Left hindlimb (tissue), 1 donor: ENCODE data around the gene SLC25A11.
"Not testable (repeated sequence)": the region's sequence is repeated elsewhere in the genome, so short reads cannot be mapped to it uniquely, and the experiment has no call there.

Source experiments
- DNase-seq: peaks from one replicate; pipeline ENCODE4 v3.0.0-alpha.2; 2018

SLC25A11 gene

DNA sequence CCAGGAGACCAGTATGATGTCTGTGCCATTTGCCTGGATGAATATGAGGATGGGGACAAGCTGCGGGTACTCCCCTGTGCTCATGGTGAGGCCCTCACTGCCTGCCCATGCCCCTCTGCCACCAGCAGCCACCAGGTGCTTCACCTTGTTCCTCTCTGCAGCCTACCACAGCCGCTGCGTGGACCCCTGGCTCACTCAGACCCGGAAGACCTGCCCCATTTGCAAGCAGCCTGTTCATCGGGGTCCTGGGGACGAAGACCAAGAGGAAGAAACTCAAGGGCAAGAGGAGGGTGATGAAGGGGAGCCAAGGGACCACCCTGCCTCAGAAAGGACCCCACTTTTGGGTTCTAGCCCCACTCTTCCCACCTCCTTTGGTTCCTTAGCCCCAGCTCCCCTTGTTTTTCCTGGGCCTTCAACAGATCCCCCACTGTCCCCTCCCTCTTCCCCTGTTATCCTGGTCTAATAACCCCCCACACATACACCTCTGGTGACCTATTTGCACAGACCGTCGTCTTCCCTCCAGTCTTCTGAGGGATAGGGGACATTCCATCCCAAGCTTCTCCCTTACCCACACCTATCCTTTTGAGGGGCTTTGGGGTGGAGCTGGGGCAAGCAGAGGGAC, 4.8 kb upstream of the SLC25A11 start:
- DNase-seq, result no peak

DNA sequence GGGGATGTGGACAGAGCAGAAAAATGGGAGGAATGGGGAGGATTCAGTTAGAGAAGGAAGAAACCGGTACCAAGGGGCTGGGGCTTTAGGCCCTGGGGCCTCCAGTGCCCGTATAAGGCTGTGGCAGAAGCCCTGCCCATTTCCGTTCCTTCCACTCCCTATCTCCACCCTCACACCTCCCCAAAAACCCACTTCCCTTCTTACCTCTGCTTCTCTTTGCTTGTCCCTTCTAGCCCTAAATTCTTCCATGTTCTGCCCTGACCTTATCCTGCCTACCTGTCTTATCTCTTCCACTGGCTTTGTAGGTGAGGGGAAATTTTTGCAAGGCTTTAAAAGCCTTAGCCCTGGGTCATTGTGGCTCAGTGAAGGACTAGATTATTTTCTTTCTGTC, 4.3 kb upstream of the SLC25A11 start:
- DNase-seq, result no peak

DNA sequence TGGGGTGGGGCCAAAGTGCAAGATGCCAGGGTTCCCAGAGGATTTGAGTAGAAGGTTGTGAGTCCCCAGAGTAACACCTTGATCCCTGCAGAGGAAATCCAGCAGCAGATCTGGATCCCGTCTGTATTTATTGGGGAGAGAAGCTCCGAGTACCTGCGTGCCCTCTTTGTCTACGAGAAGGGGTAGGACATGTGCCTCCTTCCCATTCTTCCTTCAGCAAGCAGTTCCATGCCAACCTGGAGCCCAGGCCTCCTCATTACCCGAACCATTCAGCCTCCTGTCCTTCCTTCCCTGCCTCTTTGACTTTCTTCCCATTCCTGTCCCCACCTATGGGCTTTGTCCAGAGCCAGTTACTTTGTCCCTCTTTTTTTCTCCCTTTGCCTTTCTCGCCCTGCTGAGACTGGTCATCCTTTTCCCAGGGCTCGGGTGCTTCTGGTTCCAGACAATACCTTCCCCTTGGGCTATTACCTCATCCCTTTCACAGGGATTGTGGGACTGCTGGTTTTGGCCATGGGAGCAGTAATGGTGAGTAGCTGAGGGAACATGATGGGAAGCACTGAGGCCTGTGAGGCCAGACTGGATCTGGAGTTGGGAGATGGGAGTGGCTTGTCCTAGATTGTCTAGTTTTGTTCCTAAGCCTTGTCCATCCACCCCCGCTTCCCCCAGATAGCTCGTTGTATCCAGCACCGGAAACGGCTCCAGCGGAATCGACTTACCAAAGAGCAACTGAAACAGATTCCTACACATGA, 3.1 kb upstream of the SLC25A11 start:
- no peak for DNase-seq

DNA sequence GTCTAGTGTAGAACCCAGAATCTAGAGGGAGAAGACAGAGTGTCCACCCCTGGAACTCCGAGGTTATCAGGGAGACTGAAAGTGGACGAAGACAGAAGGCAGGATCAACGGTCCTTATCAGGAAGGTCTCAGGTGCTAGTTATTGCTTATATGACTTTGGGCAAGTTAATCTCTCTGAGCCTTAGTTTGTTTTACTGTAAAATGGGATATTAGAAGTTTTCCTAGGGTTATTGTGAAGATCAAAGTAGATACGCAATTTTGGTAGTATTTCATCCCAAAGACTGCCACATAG, 1.4 kb upstream of the SLC25A11 start:
- no peak for DNase-seq

DNA sequence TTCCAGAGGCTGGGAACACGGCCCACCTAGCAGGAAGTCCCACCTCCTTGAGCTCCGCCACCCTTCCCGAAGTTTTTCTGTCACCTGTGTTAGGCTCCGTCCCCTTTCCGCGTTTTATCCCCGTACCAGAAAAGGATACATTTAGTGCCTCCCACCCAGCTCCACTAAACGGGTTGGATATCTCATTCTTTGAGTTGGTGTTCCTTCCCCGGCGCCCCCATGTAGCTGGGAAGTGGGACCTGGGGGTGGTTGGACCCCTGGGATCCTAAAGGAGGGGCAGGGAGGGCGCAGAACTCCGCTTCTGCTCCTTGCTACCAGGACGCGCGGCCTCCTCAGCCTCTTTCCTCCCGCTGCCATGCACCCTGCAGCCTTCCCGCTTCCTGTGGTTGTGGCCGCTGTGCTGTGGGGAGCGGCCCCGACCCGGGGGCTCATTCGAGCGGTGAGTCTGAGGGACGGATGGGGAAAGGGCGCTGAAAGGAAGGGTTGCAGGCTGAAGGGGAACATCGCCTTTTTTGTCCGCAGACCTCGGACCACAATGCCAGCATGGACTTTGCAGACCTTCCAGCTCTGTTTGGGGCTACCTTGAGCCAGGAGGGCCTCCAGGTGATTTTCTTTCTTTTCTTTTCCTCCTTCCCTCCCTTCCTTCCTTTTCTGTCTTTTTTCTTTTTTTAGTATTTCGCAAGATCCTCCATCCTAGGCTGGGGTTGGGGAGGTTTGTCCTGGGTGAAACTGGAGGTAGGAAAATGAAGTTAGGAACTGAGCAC, 891 bp upstream of the SLC25A11 start:
- no peak for DNase-seq

DNA sequence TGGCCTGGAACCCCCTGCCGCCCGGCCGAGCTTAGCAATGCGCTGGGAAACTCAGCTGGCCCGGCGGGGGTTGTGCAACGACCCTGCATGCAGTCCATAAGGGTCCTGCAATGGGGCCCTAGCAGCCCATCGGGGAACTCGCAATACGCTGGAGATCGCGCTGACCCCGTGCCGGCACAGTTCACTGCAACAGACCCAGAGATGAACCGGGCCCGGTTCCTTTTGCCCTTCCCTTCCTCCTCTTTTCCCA, 375 bp downstream of the SLC25A11 start:
- no peak for DNase-seq

DNA sequence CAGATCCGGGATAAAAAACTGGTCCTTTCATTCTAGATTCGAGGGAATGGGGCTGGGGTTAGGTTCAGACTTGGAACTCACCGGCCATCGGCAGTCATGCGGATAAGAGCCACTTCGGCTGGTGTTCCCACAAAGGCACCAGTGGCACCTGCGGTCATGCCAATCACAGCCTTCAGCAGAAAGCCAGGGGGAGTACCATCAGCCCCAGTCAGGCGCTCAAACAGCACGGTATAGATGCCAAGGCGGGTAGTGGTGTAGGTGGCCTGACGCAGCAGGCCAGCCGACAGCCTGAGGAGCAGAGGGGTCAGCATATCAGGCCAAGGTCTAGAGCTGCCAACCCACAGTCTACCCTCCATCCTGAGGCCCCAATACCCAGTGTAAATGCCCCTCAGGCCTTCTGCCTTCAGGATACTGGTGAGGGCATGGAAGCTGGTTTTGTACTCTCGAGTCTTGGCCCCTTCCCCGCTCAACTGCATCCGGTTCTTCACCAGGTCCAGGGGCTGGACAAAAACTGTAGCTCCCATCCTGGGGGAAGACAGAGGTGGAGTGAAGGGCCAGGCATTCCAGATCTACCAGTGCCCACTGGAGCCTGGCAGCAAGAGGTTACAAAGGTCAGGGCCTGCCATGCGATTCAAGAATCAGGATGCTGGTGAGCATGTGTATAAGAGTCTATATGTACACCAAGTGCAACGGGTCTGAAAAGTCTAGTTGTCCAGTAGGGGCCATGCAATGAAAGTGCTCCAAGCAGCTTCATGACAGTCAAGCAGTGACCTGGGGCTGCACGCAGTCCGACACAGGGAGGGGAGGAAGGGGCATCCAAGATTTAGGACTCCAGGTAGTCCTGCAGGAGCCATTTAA, 929 bp downstream of the SLC25A11 start:
- DNase-seq, result no peak

DNA sequence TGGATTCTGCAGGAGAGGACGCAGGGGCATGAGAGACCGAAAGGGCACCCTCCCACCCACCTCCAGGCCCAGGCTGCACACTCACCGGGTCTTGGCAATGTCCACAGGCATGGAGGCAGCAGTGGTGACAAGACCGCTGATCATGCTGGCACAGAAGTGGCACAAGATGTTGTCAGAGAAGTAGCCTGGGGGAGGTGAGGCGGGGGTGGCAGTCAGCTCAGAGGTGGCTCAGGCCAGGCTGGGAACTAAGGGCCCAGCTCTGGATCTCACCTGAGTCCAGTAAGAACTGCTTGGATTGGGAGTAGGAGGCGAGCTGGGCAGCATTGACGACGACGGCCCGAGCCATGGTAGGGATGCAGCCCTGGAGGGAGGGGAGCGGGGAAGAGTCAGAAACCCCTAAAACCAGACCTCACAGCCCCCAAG, 1.8 kb downstream of the SLC25A11 start:
- DNase-seq, result no peak

DNA sequence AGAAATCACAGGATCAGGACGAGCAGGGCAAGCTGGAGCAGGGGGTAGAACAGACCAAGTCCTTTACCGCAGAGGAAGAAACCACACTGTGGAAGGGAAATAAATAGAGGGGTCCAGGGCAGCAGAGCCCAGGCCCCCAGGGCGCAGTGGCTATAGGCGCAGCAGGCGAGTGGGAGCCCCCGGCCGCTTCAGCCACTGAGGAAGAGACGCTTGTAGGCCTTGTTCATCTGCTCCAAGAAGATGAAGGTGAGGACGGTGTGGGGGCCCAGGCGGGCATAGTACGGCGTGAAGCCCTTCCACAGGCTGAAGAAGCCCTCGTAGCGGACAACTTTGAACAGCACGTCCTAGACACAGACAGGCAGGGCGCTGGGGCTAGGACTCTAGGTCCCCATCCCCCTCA, 2.3 kb downstream of the SLC25A11 start:
- DNase-seq, result no peak

DNA sequence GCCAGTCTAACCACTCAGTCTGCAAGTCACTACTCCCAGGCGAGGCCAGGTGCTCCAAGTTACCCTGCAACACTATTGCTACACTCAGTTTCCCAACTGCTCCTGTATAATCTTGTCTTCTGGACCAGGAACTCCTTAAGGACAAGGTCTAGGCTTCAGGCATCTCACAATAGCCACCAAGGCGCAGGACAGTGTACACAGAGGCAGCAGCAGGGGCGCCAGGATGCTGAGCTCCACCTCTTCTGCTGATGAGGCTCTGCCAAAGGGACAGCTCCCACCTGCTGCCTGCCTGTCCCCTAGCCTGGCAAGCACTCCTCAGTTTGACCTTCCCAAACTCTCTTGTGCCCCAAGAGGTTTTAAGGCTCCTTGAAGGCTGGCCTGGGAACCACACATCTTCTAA, 3.4 kb downstream of the SLC25A11 start:
- no peak for DNase-seq

DNA sequence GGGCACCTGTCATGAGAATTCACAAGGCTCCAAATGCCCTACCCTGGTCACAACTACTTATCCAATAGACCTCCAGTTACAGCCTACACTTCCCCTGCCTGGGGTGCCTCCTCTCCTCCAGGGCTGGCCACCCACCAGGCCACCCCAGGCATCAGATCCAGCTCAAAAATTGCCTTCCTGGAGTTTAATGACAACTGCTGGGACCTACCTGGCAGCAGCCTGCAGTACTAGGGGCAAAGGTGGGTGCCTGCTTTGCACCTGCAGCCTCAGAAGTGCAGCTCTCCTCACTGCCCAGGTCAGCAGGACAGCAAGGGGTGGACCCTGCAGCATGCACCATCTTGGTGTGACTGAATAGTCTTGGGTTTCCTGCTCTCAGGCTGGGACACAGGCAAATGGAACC, 4.2 kb downstream of the SLC25A11 start:
- no peak for DNase-seq

DNA sequence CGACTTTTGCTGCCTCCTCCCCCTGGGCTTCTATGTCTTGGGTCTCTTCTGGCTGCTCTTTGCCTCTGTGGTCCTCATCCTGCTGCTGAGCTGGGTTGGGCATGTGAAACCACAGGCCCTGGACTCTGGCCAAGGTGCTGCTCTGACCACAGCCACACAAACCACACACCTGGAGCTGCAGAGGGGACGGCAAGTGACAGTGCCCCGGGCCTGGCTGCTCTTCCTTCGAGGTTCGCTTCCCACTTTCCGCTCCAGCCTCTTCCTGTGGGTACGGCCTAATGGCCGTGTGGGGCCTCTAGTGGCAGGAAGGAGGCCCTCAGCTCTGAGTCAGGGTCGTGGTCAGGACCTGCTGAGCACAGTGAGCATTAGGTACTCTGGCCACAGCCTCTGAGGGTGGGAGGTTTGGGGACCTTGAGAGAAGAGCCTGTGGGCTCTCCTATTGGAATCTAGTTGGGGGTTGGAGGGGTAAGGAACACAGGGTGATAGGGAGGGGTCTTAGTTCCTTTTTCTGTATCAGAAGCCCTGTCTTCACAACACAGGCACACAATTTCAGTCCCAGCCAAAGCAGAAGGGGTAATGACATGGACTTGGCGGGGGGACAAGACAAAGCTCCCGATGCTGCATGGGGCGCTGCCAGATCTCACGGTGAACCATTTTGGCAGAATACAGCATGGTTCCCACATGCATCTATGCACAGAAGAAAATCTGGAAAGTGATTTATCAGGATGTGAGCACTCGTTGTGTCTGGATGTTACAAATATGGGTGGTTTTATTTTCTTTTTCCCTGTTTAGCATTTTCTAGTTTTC, 5.5 kb downstream of the SLC25A11 start:
- no peak for DNase-seq

DNA sequence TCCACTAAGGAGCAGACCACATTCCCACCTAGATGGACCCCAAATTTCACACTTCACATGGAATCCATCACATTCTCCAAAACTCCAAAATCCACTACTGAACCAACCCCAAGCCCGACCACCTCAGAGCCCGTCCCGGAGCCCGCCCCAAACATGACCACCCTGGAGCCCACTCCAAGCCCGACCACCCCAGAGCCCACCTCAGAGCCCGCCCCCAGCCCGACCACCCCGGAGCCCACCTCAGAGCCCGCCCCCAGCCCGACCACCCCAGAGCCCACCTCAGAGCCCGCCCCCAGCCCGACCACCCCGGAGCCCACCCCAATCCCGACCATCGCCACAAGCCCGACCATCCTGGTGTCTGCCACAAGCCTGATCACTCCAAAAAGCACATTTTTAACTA, 6.2 kb downstream of the SLC25A11 start:
- DNase-seq, result no peak

DNA sequence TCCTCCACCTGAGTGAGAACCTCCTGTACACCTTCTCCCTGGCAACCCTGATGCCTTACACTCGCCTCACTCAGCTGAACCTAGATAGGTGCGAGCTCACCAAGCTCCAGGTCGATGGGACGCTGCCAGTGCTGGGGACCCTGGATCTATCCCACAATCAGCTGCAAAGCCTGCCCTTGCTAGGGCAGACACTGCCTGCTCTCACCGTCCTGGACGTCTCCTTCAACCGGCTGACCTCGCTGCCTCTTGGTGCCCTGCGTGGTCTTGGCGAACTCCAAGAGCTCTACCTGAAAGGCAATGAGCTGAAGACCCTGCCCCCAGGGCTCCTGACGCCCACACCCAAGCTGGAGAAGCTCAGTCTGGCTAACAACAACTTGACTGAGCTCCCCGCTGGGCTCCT, 7.1 kb downstream of the SLC25A11 start:
- no peak for DNase-seq

DNA sequence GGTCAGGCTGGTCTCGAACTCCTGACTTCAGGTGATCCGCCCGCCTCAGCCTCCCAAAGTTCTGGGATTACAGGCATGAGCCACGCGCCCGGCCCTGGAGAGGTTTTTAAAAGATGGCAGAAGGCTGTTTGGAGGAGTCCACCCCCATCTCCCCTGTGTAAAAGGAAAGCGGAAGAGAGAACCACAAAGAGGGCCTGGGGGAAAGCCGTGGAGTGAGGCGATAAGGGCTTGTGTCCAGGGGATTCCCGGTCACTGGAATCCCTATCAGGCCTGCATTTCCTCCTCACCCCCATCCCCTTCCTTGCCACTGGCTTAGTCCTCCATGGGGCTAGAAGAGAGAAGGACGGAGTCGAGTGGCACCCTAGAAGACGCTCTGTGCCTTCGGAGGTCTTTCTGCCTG, 7.9 kb downstream of the SLC25A11 start, which contains the start of gene GP1BA:
Gene GP1BA, plus strand, starts transcription at position 315 of the 400 bp plus-strand sequence. CDS start 328 bp downstream, outside the sequence.
- DNase-seq, result no peak

DNA sequence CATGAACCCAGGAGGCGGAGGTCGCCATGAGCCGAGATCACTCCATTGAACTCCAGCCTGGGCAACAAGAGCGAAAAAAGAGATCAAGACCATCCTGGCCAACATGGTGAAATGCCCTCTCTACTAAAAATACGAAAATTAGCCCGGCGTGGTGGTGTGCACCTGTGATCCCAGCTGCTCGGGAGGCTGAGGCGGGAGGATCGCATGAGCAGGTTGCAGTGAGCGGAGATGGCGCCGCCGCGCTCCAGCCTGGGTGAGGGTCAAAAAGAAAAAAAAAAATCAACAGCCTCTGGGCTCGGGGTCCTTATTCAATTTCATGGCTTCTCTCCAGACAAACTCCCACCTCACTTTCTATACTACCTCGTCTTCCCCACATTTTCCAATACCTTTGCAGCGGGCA, 11.0 kb downstream of the SLC25A11 start:
- no peak for DNase-seq

DNA sequence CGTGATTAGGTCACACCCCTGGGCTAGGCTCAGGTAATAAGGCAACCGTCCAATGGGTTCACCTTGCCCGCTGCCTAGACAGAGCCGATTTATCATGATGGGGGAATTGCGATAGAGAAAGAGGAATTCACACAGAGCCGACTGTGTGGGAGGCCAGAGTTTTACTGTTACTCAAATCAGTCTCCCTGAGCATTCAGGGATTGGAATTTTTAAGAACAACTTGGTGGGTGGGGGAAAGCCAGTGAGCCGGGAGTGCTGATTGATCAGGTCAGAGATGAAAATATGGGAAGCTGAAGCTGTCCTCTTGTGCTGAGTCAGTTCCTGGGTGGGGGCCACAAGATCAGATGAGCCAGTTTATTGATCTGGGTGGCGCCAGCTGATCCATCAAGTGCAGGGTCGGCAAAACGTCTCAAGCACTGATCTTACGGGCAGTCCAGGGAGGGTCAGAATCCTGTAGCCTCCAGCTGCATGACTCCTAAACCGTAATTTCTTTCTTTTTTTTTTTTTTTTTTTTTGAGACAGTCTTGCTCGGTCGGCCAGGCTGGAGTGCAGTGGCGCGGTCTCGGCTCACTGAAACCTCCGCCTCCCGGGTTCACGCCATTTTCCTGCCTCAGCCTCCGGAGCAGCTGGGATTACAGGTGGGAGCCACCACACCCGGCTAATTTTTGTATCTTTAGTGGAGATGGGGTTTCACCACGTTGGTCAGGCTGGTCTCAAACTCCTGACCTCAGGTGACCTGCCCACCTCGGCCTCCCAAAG, 13.1 kb downstream of the SLC25A11 start:
- not testable (repeated sequence) for DNase-seq

DNA sequence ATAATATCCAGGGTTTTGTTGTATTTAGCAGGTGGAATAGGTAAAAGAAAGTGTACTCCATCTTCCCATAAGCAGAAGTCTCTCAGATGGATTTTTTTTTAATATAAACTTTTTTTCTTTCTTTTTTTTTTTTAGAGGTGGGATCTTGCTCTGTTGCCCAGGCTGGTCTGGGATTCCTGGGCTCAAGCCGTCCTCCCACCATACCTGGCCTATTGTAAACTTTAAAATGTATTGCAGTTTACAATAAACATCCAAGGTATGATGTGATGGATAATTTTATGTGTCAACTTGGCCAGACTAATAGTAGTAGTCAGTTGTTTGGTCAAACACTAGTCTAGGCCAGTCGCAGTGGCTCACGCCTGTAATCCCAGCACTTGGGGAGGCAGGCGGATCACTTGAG, 18.5 kb downstream of the SLC25A11 start:
- no peak for DNase-seq

DNA sequence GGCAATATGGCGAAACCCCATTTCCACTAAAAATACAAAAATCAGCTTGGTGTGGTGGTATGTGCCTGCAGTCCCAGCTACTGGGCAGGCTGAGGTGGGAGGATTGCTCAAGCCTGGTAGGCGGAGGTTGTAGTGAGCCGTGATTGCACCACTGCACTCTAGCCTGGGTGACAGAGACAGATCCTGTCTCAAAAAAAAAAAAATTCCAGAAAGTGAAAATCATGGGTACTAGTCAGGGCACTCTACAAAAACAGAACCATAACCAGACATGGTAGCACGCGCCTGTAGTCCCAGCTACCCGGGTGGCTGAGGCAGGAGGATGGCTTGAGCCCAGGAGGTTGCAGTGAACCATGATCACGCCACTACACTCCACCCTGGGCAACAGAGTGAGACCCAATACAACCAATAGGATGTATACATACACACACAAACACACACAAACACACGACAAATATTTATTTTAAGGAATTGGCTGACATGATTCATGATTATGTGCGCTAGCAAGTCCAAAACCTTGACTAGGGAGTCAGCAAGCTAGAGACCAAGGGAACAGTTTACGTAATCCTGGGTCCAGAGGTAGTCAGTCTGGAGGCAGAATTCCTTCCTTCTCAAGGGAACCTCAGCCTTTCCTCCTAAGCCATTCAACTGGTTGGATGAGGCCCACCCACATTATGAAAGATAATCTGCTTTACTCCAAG, 19.3 kb downstream of the SLC25A11 start:
- no peak for DNase-seq

DNA sequence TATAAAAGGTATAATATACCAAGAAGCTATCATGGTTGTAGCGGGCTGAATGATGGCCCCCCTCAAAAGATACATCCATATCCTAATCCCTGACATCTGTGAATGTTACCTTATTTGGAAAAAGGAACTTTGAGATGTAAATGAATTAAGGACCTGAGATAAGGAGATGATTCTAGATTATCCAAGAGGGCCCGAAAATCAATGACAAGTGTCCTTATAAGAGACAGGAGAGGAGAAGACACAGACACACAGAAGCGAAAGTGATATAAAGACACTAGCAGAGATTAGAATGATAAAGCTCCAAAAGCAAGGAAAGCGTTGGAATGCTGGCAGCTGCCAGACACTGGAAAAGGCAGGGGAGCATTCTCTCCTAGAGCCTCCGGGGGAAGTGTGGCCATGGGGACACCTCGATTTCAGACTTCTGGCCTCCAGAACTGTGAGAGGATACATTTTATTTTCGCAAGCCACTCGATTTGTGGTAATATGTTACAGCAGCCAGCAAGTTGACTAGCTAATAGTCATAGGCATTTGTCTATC, 20.3 kb downstream of the SLC25A11 start:
- DNase-seq, result no peak

DNA sequence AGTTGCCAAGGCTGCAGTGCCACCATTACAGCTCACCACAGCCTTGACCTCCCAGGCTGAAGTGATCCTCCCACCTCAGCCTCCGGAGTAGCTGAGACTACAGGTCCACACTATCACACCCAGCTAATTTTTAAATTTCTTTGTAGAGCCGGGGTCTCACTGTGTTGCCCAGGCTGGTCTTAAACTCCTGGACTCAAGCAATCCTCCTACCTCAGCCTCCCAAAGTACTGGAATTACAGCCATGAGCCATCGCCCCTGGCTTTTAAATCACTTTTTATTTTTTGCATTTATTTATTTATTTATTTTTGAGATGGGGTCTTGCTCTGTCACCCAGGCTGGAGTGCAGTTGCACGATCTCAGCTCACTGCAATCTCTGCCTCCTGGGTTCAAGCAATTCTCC, 25.3 kb downstream of the SLC25A11 start:
- DNase-seq, result not testable (repeated sequence)
